ENCODE results near the gene DHX58. TPM values are rescaled to one million over a fixed set of nuclear protein-coding genes. Genes with fewer than 3 reads are reported as not detected.
"Not testable (repeated sequence)": the region's sequence is repeated elsewhere in the genome, so short reads cannot be mapped to it uniquely, and the experiment has no call there.

DHX58 gene
- total and polyA plus RNA-seq, 11 donors: 1.8 to 17.3 (median 3.7) TPM

DNA sequence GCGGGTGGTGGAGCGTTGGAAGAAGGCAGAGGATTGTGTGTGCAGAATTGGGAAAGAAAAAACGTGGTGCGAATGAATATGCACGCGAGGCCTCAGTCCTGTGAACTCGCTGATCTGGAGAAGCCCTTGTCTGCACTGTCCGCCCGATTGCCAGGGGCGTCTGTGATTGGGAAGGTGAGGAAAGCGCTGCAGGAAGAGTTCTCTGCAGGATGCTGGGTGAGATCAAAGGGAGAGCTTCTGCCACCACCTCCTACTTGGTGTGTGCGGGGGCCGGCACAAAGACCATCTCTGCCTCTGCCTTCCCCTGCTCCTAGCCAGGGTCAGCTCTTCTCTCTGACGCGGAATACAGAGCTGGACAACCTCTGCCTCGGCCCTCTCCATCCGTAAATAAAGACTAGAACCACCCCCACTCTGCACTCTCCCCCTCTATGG lies 43.1 kb upstream of the DHX58 start:
- H3K4me1 ChIP-seq: peaks cover 9 to 41% (median 30%) of the 10 kb centered on the region in 12 donors
- no peaks in the 10 kb centered on the region for H3K9me3 ChIP-seq
- peak overlapping the region in 11 of 12 donors; percentile 40 to 100 (median 86) for H3K4me3 ChIP-seq
- whole genome bisulfite sequencing, 4 donors: 28 to 46% (median 34%) methylated on average over 15 to 17 of the region's 17 CpGs
- H3K27me3 ChIP-seq: no peaks in the 10 kb centered on the region
- intact Hi-C loops (cut with DNase I): loop anchor here in 1 of 10 donors (1.0 kb wide), 1 partner anchor 20 kb away; no protein-coding TSS in a partner anchor
- no peak for ATAC-seq
- peak overlapping the region in 7 of 12 donors; percentile 62 to 94 (median 76) for H3K27ac ChIP-seq
- TF ChIP-seq POLR2A (IDR thresholded peaks at IDR 0.05): no peak
- TF ChIP-seq, protein P1, sequence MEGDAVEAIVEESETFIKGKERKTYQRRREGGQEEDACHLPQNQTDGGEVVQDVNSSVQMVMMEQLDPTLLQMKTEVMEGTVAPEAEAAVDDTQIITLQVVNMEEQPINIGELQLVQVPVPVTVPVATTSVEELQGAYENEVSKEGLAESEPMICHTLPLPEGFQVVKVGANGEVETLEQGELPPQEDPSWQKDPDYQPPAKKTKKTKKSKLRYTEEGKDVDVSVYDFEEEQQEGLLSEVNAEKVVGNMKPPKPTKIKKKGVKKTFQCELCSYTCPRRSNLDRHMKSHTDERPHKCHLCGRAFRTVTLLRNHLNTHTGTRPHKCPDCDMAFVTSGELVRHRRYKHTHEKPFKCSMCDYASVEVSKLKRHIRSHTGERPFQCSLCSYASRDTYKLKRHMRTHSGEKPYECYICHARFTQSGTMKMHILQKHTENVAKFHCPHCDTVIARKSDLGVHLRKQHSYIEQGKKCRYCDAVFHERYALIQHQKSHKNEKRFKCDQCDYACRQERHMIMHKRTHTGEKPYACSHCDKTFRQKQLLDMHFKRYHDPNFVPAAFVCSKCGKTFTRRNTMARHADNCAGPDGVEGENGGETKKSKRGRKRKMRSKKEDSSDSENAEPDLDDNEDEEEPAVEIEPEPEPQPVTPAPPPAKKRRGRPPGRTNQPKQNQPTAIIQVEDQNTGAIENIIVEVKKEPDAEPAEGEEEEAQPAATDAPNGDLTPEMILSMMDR (IDR thresholded peaks at IDR 0.05): no peak
- no peak for DNase-seq
- H3K36me3 ChIP-seq: peaks cover 0 to 22% (median 4%) of the 10 kb centered on the region in 9 donors

DNA sequence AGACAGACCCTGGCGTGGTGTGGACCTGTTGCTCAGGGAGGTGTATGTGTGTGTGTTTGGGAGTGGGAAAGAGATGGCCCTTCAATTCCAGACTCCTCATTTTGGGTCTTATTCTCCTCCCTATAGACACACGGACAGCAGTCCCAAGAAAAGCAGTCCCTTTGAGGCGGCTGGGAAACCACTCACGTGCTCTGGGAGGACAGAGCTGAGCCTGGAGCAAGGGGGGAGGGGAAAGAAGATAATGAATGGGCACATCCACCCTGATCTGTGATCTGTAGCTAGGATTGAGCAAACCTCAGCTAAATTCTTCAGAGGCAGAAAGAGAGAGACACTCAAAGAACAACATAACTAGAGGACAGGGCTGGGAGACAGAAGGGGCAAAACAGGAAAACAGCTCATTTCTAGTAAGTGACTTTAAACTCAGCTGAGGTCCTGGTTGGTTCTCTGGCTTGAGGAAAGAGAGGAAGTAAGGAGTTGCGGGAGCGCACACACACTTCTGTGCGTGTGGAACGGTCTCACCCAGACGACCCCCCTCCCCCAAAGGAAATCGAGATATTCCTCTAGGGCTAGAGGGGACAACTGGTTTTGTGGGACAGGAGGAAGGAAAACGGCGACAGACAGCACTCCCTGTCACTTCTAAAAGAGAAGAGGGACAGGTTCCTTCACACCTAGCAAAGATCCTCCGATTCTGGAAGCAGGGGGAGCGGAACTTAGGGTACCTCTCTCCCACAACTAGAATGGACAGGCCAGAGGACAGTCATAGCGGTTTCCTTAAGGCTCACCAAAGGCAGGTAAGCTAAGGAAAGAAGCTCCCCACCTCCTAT lies 41.6 kb upstream of the DHX58 start:
- Histone ChIP-seq H3K36me3 (peaks cover 0 to 27% (median 8%) of the 10 kb centered on the region in 9 donors), H3K27ac (peak overlapping the region; percentile 49 to 96 (median 79)), H3K4me1 (peaks cover 9 to 42% (median 32%) of the 10 kb centered on the region in 12 donors), H3K4me3 (peak overlapping the region; percentile 71 to 100 (median 86)), H3K27me3 (no peaks in the 10 kb centered on the region), H3K9me3 (no peaks in the 10 kb centered on the region)
- intact Hi-C loops (cut with DNase I): no loop called here
- ATAC-seq: peak in 1 of 4 donors; percentile 2
- no peak for TF ChIP-seq POLR2A (IDR thresholded peaks at IDR 0.05)
- 5 to 8% (median 7%) methylated on average over 15 of the region's 15 CpGs for WGBS, 4 donors
- no peak for DNase-seq

DNA sequence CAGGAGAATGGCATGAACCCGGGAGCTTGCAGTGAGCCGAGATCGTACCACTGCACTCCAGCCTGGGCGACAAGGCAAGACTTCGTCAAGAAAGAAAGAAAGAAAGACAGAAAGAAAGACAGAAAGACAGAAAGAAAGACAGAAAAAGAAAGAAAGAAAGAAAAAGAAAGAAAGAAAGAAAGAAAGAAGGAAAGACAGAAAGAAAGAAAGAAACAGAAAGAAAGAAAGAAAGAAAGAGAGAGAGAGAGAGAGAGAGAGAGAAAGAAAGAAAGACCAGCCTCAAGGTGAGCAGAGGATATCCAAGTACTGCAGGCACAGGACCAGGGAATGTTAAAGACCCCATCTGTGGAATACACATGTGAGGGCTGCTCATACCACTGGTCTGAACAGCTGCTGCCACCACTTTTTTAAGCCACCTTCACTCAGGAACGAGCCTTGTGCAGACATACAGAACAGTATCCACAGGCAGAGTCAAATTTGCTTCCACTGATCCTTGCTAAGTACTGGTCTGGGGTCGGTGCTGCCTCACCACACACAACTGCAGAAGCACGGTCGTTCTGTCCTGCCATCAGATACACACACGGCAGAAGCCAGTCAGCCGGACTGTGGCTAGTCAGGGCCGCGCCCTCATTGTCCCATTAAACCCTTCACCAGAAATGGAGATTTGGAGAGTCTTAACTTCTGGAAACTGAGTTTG lies 34.5 kb upstream of the DHX58 start:
- H3K27ac ChIP-seq: no peak overlapping the region
- TF ChIP-seq, protein P1 (IDR thresholded peaks at IDR 0.05): no peak
- no peak for TF ChIP-seq POLR2A (IDR thresholded peaks at IDR 0.05)
- no peak for ATAC-seq
- H3K27me3 ChIP-seq: no peaks in the 10 kb centered on the region
- peak in 1 of 5 donors; percentile 45 for DNase-seq
- no peak overlapping the region for H3K4me3 ChIP-seq
- peaks cover 0 to 58% (median 30%) of the 10 kb centered on the region in 9 donors for H3K36me3 ChIP-seq
- WGBS, 4 donors: 85 to 89% (median 88%) methylated on average over 13 of the region's 13 CpGs
- H3K9me3 ChIP-seq: no peaks in the 10 kb centered on the region
- intact Hi-C loops (cut with DNase I): no loop called here
- H3K4me1 ChIP-seq: peaks cover 0 to 52% (median 23%) of the 10 kb centered on the region in 12 donors

DNA sequence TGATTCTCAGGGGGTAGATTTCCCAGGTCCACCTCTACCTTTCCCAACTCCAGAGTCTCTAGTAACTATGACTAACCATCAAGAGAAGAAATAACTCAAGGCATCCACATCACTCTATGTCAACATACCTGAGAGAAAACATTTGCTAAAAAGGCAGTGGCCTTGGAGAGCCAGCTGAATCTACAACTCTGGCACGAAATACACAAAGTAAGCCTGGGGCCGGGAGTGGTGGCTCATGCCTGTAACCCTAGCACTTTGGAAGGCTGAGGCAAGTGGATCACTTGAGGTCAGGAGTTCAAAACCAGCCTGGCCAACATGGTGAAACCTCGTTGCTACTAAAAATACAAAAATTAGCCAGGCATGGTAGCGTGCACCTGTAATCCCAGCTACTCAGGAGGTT lies 30.6 kb upstream of the DHX58 start:
- H3K27me3 ChIP-seq; H3K4me3 ChIP-seq; H3K9me3 ChIP-seq; intact Hi-C loops (cut with DNase I); ATAC-seq: not testable (repeated sequence)
- 84 to 94% (median 89%) methylated on average over 4 of the region's 4 CpGs for WGBS, 4 donors
- H3K36me3 ChIP-seq: peaks cover 0 to 52% (median 26%) of the 10 kb centered on the region in 9 donors
- DNase-seq: peak in 1 of 5 donors; percentile 7
- H3K27ac ChIP-seq: peak overlapping the region in 7 of 12 donors; percentile 41 to 73 (median 56)
- H3K4me1 ChIP-seq: peaks cover 6 to 68% (median 43%) of the 10 kb centered on the region in 12 donors
